Panc1 (cell line): ENCODE results near the gene KCNQ1OT1.

Experiments
- CTCF ChIP-seq: fragments of 450-650 bp; IDR thresholded peaks from 2 replicates; pipeline ENCODE4 v1.5.1; 2017; ENCODE audit warnings: mild to moderate bottlenecking
- TCF7L2 ChIP-seq: IDR thresholded peaks from 2 replicates; pipeline ENCODE4 v1.6.1; 2011; ENCODE audit warnings: mild to moderate bottlenecking, low read depth, low read length, inconsistent platforms

GRCh38 chr11:2701898-2702434 is 2.2 kb upstream of the KCNQ1OT1 start:
- TF ChIP-seq CTCF (no peak), TCF7L2 (no peak)
